ENCODE data around the gene TFPI. TPM values are rescaled to one million over a fixed set of nuclear protein-coding genes. Genes with fewer than 3 reads are reported as not detected.

The TFPI gene
- total and polyA plus RNA-seq, 10 of the 15 experiments (the other 5 are each of a cell fraction or from before 2014, with no cell fraction given) = 0.07 to 0.59 (median 0.34) TPM

- no peak for FAIRE-seq
- no TSS peak for BruUV-seq (replicated peaks)
- no peak for DNase-seq (ENCODE audit: low read depth, low spot score)
- SMC1A ChIA-PET (ENCODE audit: uncharacterized antibody, unreplicated experiment) = interaction anchor here (0.7 to 1.4 kb wide), 7 partner anchors 10 to 572 kb away, joined by 3 to 7 read pairs (median 4); no protein-coding TSS in a partner anchor
- Histone ChIP-seq H4K20me1 (ENCODE audit: control insufficient read depth, insufficient read depth) (no peaks in the 10 kb centered on the region), H3K27me3 (replicated peaks in 1 of 2; ENCODE audit: control insufficient read depth in 2 of 2, insufficient read depth in 2 of 2, low read length in 1 of 2) (no peaks in the 10 kb centered on the region), H2AFZ (ENCODE audit: control insufficient read depth, low read depth, low read length) (no peak overlapping the region), H3K36me3 (ENCODE audit: control insufficient read depth in 2 of 2, insufficient read depth in 2 of 2, low read length in 1 of 2) (no peaks in the 10 kb centered on the region), H3K4me2 (ENCODE audit: control insufficient read depth, insufficient read depth) (no peak overlapping the region), H3K4me1 (ENCODE audit: control insufficient read depth, insufficient read depth, low read length) (no peaks in the 10 kb centered on the region), H3K79me2 (ENCODE audit: control insufficient read depth, insufficient read depth, low read length) (no peaks in the 10 kb centered on the region), H3K27ac (ENCODE audit: control insufficient read depth, insufficient read depth) (no peak overlapping the region), H3K9ac (ENCODE audit: control insufficient read depth, insufficient read depth, low read length) (no peak overlapping the region), H3K4me3 (no peak overlapping the region), H3K9me3 (replicated peaks; ENCODE audit: control insufficient read depth, insufficient read depth, low read length) (no peaks in the 10 kb centered on the region)
- in situ Hi-C loops (cut with MboI) = no loop called here
- intact Hi-C loops (cut with micrococcal nuclease; ENCODE audit: unreplicated experiment) = no loop called here
- peak; percentile 24; the same call in 2 of the 3 replicates for ATAC-seq
- CTCF ChIA-PET = interaction anchor here (1.6 to 2.0 kb wide), 3 partner anchors 12 to 65 kb away, joined by 3 to 6 read pairs (median 4); no protein-coding TSS in a partner anchor
- 100% methylated on average over 1 of the region's 1 CpG for WGBS (ENCODE audit: insufficient coverage, insufficient replicate concordance, low lambda C conversion rate, missing lambda C conversion rate)
- POLR2A ChIA-PET = interaction anchor here (0.6 to 1.0 kb wide), 2 partner anchors 14 to 32 kb away, joined by 3 to 4 read pairs; no protein-coding TSS in a partner anchor
- RAD21 ChIA-PET (ENCODE audit: unreplicated experiment) = interaction anchor here (1.4 kb wide), 1 partner anchor 298 kb away, joined by 3 read pairs; no protein-coding TSS in a partner anchor
- no peak for TF ChIP-seq YY1 (IDR thresholded peaks at IDR 0.05; ENCODE audit: low read depth, low read length)
- no peak for TF ChIP-seq EP300 (IDR thresholded peaks at IDR 0.05; ENCODE audit: borderline replicate concordance in 1 of 2, control insufficient read depth in 1 of 2, low read depth in 2 of 2, low read length in 2 of 2)
- no peak for TF ChIP-seq ZNF207 (IDR thresholded peaks at IDR 0.05; ENCODE audit: borderline replicate concordance)
- TF ChIP-seq SMC3 (IDR thresholded peaks at IDR 0.05; ENCODE audit: borderline replicate concordance, low read length) = no peak
- TF ChIP-seq, protein P1, sequence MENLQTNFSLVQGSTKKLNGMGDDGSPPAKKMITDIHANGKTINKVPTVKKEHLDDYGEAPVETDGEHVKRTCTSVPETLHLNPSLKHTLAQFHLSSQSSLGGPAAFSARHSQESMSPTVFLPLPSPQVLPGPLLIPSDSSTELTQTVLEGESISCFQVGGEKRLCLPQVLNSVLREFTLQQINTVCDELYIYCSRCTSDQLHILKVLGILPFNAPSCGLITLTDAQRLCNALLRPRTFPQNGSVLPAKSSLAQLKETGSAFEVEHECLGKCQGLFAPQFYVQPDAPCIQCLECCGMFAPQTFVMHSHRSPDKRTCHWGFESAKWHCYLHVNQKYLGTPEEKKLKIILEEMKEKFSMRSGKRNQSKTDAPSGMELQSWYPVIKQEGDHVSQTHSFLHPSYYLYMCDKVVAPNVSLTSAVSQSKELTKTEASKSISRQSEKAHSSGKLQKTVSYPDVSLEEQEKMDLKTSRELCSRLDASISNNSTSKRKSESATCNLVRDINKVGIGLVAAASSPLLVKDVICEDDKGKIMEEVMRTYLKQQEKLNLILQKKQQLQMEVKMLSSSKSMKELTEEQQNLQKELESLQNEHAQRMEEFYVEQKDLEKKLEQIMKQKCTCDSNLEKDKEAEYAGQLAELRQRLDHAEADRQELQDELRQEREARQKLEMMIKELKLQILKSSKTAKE (IDR thresholded peaks at IDR 0.05; ENCODE audit: low read depth, poor library complexity, severe bottlenecking) = no peak
- no peak for TF ChIP-seq FOXM1 (IDR thresholded peaks at IDR 0.05; ENCODE audit: low read depth, low read length)
- TF ChIP-seq CHD2 (IDR thresholded peaks at IDR 0.05; ENCODE audit: borderline replicate concordance, low read depth, low read length) = no peak
These were observed 119.9 kb downstream of the TFPI start for GRCh38 chr2:187434342-187434785.

All from GM12878 (cell line).